ENCODE results near the gene SPINK4. TPM values are rescaled to one million over a fixed set of nuclear protein-coding genes. Genes with fewer than 3 reads are reported as not detected.

The SPINK4 gene
- total RNA-seq, 4 donors from 2014 or later = not detected

DNA sequence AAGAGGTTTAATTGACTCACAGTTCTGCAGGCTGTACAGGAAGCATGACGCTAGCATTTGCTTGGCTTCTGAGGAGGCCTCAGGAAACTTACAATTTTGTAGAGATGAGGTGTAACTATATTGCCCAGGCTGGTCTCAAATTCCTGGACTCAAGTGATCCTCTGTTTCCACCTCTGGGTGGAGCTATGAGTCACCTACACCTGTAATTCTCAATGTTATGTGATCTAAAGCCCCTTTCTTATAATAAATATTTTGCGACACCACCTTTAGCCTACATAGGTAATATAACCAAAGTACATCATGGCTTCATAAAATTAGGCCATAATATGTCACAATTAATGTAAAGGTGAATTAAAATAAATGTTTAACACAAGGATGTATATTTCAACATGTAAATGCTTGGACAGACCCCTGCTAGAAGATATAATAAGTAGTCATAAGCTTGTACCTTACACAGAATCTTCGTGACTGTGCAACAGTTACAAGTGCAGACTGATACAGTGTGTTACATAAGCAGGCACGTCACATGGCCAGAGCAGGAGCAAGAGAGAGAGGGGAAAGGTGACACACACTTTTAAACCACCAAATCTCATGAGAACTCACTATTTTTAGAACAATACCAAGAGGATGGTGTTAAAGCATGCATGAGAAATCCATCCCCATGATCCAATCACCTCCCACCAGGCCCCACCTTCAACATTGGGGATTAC lies 29.8 kb upstream of the SPINK4 start:
- Histone ChIP-seq H3K4me1 (no peaks in the 10 kb centered on the region), H3K4me3 (no peak overlapping the region), H3K27ac (no peak overlapping the region), H3K27me3 (no peaks in the 10 kb centered on the region), H3K9me3 (no peaks in the 10 kb centered on the region), H3K36me3 (no peaks in the 10 kb centered on the region)
- intact Hi-C loops (cut with DNase I; ENCODE audit: low total_unique reads) = no loop called here
- DNase-seq = no peak
- TF ChIP-seq POLR2A (IDR thresholded peaks at IDR 0.05) = no peak
- TF ChIP-seq, protein P1, sequence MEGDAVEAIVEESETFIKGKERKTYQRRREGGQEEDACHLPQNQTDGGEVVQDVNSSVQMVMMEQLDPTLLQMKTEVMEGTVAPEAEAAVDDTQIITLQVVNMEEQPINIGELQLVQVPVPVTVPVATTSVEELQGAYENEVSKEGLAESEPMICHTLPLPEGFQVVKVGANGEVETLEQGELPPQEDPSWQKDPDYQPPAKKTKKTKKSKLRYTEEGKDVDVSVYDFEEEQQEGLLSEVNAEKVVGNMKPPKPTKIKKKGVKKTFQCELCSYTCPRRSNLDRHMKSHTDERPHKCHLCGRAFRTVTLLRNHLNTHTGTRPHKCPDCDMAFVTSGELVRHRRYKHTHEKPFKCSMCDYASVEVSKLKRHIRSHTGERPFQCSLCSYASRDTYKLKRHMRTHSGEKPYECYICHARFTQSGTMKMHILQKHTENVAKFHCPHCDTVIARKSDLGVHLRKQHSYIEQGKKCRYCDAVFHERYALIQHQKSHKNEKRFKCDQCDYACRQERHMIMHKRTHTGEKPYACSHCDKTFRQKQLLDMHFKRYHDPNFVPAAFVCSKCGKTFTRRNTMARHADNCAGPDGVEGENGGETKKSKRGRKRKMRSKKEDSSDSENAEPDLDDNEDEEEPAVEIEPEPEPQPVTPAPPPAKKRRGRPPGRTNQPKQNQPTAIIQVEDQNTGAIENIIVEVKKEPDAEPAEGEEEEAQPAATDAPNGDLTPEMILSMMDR (IDR thresholded peaks at IDR 0.05) = no peak

DNA sequence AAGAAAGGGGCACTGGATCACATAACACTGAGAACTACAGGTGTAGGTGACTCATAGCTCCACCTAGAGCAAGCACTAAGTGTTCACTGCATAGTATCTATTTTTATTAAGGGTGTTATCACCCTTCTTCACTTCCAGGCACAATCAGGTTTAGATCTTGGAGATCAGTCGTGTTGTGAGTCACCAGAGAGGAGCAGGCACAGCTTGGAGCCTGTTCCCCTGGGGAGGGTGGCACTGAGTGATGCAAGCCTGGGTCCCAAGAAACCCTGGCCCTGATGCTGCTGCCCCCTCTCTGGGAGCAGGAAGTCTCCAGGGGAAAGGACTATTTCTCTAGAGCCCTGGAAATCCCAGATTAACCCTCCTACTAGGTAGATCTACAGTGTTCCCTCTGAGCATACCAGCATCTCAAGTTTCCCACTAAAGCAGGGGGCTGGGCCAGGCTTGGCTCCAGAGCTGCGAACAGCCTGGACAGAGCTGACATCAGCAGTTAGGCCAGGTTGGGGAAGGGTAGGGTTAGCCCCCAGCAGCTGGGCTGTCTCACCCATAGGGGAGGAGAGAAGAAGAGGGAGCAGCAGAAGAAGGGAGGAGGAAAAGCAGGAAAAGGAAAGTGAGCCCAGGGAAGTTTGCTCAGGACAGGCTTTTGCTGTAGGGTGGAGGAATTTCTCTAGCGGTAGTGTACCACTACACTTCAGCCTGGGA lies 28.1 kb upstream of the SPINK4 start:
- no peaks in the 10 kb centered on the region for H3K36me3 ChIP-seq
- no peaks in the 10 kb centered on the region for H3K4me1 ChIP-seq
- intact Hi-C loops (cut with DNase I; ENCODE audit: low total_unique reads) = no loop called here
- no peaks in the 10 kb centered on the region for H3K9me3 ChIP-seq
- DNase-seq = no peak
- H3K27me3 ChIP-seq = no peaks in the 10 kb centered on the region
- H3K27ac ChIP-seq = no peak overlapping the region
- no peak for TF ChIP-seq POLR2A (IDR thresholded peaks at IDR 0.05)
- TF ChIP-seq, protein P1 (IDR thresholded peaks at IDR 0.05) = no peak
- no peak overlapping the region for H3K4me3 ChIP-seq

DNA sequence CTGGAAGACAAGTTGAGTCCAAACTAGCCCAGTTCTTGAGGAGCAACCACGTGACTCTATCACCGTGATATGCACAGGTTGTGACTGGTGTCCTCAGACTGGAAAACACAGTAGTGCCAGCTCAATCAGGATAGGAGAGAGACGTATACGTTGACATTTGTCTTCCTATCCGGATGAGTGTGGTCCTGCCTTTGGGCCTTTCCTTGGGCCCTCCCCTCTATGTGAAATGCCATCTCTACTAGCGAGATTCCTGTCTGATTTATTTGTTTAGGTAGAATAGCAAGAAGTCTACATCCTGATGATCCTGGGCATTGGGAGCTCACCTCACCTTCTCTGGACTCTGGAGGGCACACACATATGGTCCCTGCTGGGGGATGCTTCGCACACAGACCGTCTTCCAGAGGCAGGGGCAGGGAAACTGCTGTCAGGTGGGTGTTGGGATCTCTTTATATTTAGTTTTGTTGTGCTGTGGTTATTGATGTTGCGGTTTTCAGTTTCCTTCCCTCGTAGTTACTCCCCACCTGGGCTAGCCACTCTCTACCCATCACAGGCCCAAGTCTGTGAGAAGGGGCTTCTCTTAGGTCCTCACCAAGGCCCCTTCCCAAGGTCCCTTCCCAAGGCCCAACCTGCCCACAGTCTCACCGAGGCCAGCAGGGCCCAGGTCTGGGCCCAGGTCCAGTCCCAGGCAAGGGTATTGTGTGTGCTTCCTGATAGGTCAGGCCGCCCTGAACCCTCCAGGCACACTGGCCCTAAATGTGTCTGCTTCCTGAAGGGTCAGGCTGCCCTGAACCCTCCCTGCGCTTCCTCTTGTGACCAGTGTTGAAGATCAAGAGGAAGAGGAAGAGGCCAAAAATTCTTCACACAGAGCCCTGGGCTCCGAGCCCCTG lies 19.0 kb upstream of the SPINK4 start:
- Histone ChIP-seq H3K27me3 (no peaks in the 10 kb centered on the region), H3K36me3 (no peaks in the 10 kb centered on the region), H3K27ac (no peak overlapping the region), H3K9me3 (no peaks in the 10 kb centered on the region), H3K4me1 (peaks cover 0 to 5% of the 10 kb centered on the region in 2 donors), H3K4me3 (no peak overlapping the region)
- intact Hi-C loops (cut with DNase I; ENCODE audit: low total_unique reads) = loop anchor here (5.0 kb wide), 1 partner anchor 139 kb away; no protein-coding TSS in a partner anchor
- TF ChIP-seq, protein P1 (IDR thresholded peaks at IDR 0.05) = peak in 1 of 4 experiments; percentile 9
- no peak for TF ChIP-seq POLR2A (IDR thresholded peaks at IDR 0.05)
- DNase-seq = no peak

DNA sequence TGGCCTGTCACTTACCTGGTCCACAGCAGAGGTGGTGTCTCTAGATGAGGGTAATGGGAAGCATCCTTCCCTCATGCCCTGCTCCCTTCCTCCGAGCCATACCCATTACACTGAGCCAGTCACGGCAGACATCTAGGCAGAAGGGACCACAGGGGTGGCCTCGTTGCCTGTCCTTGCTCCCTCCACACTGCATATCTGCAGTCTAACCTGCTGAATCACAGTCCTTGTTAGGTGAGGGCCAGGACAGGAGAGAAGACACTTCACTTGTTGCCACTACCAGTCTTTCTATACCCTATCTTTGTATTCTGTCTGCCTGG lies 18.4 kb upstream of the SPINK4 start:
- DNase-seq = no peak
- no peak overlapping the region for H3K27ac ChIP-seq
- H3K36me3 ChIP-seq = no peaks in the 10 kb centered on the region
- TF ChIP-seq POLR2A (IDR thresholded peaks at IDR 0.05) = no peak
- TF ChIP-seq, protein P1 (IDR thresholded peaks at IDR 0.05) = no peak
- H3K4me3 ChIP-seq = no peak overlapping the region
- H3K9me3 ChIP-seq = no peaks in the 10 kb centered on the region
- peaks cover 0 to 5% of the 10 kb centered on the region in 2 donors for H3K4me1 ChIP-seq
- intact Hi-C loops (cut with DNase I; ENCODE audit: low total_unique reads) = loop anchor here (5.0 kb wide), 1 partner anchor 139 kb away; no protein-coding TSS in a partner anchor
- no peaks in the 10 kb centered on the region for H3K27me3 ChIP-seq

Measured in uterus (tissue), 4 donors.